ENCODE measurements around the gene TWNK. TPM values are rescaled to one million over a fixed set of nuclear protein-coding genes. Genes with fewer than 3 reads are reported as not detected.

Gene TWNK
- total RNA-seq, 1 donor from 2014 or later, result 5.2 TPM

GRCh38 chr10:100984672-100985177, 2.6 kb upstream of the TWNK start:
- H3K4me3 ChIP-seq (ENCODE audit: low read depth, low read length), result no peak overlapping the region
- DNase-seq (ENCODE audit: low read depth), result no peak
- no peak for TF ChIP-seq CTCF (conservative IDR thresholded peaks at IDR 0.05; ENCODE audit: low read depth, low read length)

- no peak for DNase-seq (ENCODE audit: low read depth)
- TF ChIP-seq CTCF (conservative IDR thresholded peaks at IDR 0.05; ENCODE audit: low read depth, low read length), result peak; percentile 16
- peak overlapping the region; percentile 19 for H3K4me3 ChIP-seq (ENCODE audit: low read depth, low read length)
These were observed 2.0 kb upstream of the TWNK start for GRCh38 chr10:100985336-100985735.

- no peak for DNase-seq (ENCODE audit: low read depth)
- TF ChIP-seq CTCF (conservative IDR thresholded peaks at IDR 0.05; ENCODE audit: low read depth, low read length), result no peak
- peak overlapping the region; percentile 99 for H3K4me3 ChIP-seq (ENCODE audit: low read depth, low read length)
These were observed 756 bp upstream of the TWNK start for GRCh38 chr10:100986623-100986951.

- peak overlapping the region; percentile 99 for H3K4me3 ChIP-seq (ENCODE audit: low read depth, low read length)
- no peak for DNase-seq (ENCODE audit: low read depth)
- no peak for TF ChIP-seq CTCF (conservative IDR thresholded peaks at IDR 0.05; ENCODE audit: low read depth, low read length)
These were observed 324 bp downstream of the TWNK start for GRCh38 chr10:100987685-100988049.

- peak overlapping the region; percentile 99 for H3K4me3 ChIP-seq (ENCODE audit: low read depth, low read length)
- no peak for TF ChIP-seq CTCF (conservative IDR thresholded peaks at IDR 0.05; ENCODE audit: low read depth, low read length)
- no peak for DNase-seq (ENCODE audit: low read depth)
These were observed 823 bp downstream of the TWNK start for GRCh38 chr10:100988166-100988565.

- TF ChIP-seq CTCF (conservative IDR thresholded peaks at IDR 0.05; ENCODE audit: low read depth, low read length), result no peak
- no peak overlapping the region for H3K4me3 ChIP-seq (ENCODE audit: low read depth, low read length)
- DNase-seq (ENCODE audit: low read depth), result no peak
These were observed 1.7 kb downstream of the TWNK start for GRCh38 chr10:100989088-100989487.

GRCh38 chr10:100993986-100994708, 6.8 kb downstream of the TWNK start:
- H3K4me3 ChIP-seq (ENCODE audit: low read depth, low read length), result no peak overlapping the region
- TF ChIP-seq CTCF (conservative IDR thresholded peaks at IDR 0.05; ENCODE audit: low read depth, low read length), result peak; percentile 84
- DNase-seq (ENCODE audit: low read depth), result no peak
